ENCODE results near the gene FUT4.
"Not testable (repeated sequence)": the region's sequence is repeated elsewhere in the genome, so short reads cannot be mapped to it uniquely, and the experiment has no call there.

The FUT4 gene

DNA sequence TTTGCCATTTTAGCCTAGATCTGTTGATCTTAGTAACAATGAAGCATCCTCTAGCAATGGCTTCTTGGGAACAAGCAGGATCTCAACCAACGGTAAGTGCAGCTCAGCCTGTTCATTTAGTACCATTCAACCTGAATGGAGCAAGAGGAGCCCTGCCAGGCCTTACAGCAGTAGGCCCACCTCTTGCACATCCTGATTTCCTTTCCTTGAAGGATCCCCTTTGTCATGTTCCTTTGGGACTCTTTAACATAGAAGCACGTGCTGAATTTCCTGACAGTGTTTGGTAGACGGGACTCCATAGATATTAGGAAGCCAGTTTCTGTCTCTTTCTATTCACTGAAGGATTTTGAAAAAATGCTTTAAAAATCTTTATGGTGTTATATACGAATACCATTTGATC is 25.0 kb downstream of the FUT4 start:
- DNase-seq: no peak

DNA sequence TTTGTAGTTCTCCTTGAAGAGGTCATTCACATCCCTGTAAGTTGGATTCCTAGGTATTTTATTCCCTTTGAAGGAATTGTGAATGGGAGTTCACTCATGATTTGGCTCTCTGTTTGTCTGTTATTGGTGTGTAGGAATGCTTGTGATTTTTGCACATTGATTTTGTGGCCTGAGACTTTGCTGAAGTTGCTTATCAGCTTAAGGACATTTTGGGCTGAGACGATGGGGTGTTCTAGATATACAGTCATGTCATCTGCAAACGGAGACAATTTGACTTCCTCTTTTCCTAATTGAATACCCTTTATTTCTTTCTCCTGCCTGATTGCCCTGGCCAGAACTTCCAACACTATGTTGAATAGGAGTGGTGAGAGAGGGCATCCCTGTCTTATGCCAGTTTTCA is 29.3 kb downstream of the FUT4 start:
- not testable (repeated sequence) for DNase-seq

GRCh38 chr11:94574193-94574961 is 30.7 kb downstream of the FUT4 start:
- no peak for DNase-seq

DNA sequence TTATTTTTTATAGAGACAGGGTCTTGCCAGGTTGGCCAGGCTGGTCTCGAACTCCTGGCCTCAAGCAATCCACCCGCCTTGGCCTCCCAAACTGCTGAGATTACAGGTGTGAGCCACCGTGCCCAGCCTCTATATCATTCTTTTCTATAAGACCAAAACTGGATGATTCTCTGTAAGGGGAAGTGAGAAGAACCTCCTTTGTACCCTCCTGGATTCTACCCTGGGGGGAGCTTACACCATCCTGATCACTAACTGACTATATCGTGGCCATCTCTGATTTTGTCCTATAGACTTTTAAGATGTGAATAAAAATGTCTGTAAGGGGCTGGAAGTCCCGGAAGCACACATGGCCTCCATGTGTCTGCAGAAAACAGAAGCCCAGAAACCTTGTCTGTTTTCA is 32.6 kb downstream of the FUT4 start:
- DNase-seq: no peak

DNA sequence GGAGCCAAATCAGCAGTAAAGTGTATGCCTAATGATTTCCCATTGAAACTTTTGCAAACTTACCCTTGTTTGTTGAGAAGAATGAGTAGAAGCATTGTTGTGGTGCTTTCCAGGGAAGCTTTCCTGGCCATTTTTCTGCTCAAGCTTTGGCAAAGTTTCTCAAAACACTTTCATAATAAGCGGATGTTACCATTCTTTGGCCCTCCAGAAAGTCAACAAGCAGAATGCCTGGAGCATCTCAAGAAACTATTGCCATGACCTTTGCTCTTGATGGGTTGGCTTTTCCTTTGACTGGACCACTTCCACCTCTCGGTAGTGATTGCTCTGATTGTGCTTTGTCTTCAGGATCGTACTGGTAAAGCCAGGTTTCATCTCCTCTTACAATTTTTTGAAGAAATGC is 34.1 kb downstream of the FUT4 start:
- no peak for DNase-seq

- DNase-seq: no peak
Measured at GRCh38 chr11:94581926-94582325, 38.2 kb downstream of the FUT4 start.

GRCh38 chr11:94583213-94583865 is 39.6 kb downstream of the FUT4 start:
- DNase-seq: no peak

DNA sequence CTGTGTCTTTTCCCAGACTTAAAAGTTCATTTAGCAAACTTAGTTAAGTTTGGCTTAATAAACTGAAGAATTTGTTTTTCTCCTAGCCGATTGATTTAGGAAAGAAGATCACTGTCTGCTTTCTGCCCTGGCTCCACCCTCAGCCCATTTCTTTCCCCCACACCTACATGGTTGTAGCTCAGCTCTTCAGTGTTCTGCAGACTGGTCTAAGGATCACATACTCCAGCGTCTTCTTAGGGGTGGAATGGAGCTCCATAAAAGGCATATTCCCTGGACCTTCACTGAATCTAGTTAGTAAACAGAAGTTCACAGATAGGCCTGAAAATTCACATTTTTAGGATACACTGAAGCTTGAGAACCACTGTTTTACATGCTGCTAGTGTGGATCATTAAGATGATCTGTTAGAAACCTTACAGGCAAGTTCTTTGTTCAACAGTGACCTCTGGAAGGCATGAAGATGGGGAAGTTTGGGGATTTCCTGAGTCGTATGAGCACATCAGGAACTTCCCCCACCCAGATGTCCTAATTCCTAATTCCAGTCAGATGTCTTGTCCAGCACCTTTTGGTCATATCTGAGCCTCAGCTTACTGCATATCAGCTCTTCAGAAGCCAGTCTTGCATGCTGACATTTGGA is 40.3 kb downstream of the FUT4 start:
- DNase-seq: no peak

GRCh38 chr11:94584978-94585377 is 41.3 kb downstream of the FUT4 start:
- DNase-seq: no peak

GRCh38 chr11:94585399-94585798 is 41.7 kb downstream of the FUT4 start:
- no peak for DNase-seq

DNA sequence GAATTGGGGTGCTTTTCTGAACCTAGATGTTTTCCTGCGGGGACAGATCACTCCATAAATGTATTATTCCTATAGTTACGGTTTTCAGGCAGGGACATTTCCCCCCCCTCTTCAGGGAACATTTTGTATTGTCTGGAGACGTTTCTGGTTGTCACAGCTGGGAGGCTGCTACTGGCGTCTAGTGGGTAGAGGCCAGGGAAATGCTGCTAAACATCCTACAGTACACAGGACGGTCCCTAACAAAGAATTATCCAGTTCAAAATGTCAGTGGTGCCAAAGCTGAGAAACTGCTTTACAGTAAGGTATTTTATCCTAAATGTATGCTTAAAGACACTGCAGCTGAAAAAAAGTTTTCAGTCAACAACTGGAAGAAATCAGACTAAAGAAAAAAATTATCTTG is 42.8 kb downstream of the FUT4 start:
- no peak for DNase-seq

DNA sequence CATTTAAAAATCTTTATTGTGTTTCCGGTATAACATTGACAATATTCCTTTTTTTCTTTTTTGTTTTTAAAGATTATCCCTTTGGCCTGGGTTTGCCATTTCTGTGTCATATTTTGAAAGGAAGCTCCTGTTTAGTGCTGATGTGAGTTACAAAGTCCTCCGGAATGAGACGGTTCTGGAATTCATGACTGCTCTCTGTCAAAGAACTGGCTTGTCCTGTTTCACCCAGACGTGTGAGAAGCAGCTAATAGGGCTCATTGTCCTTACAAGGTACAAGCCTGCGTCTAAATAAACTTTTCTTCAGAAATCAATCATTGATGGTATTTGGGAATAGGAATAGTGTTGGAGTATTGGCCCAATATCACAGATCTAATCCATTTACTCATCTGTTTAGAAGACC is 43.3 kb downstream of the FUT4 start:
- no peak for DNase-seq

DNA sequence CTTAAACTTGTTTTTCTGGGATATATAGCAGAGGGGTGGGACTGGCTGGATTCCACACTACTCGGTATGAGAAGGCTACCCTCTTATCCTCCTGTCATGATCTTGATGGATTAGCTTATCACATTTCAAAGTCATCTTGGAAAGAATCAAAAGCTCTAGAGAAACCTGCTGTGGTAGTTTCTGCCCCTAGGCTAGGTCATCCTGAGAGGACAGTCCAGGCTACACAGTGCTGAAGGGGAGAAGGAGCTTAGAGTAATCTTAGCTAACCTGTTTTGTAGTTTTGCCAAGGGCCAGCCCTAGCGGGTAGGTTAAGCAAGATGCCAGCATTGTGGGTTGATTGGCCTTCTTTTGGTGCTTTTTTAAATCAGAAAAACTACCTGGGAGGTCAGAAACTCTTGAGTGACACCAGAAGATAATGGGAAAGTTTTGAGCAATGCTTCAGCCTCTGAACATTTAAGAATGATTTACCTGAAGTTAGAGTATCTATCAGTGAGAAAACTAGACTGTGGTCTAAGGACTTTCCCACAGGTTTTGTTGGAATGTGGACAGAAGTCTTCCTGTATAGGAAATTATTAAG is 44.7 kb downstream of the FUT4 start:
- no peak for DNase-seq

GRCh38 chr11:94590352-94591041 is 46.8 kb downstream of the FUT4 start:
- no peak for DNase-seq

DNA sequence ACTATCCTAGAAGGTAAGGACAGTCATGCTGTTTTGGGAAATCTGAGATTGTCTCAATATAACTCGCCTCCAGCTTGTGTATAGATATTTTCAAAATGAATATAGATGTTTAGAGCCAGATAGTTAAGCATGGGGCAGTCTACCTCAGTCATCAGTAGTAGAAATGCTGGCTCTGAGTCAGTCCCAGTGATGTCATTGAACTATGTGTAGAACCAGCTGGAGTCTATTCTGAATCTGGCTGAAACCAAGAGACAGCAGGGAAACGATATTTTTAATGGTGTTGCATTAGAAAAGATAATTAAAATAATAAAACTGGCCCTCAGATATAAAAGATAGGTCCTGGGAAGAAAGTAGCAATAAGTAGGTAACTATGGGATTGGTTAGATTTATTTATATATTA is 49.3 kb downstream of the FUT4 start:
- DNase-seq: no peak

GRCh38 chr11:94595076-94595475 is 51.4 kb downstream of the FUT4 start:
- no peak for DNase-seq

- no peak for DNase-seq
Measured at GRCh38 chr11:94597896-94598295, 54.2 kb downstream of the FUT4 start.
